Measurements from ENCODE around the gene GTF2I.
"Not testable (repeated sequence)": the region's sequence is repeated elsewhere in the genome, so short reads cannot be mapped to it uniquely, and the experiment has no call there.

Gene GTF2I

GRCh38 chr7:74672343-74672915, 14.9 kb downstream of the GTF2I start:
- ATAC-seq (no peak), DNase-seq (no peak)
- Mint-ChIP-seq H3K9me3 (no peaks in the 10 kb centered on the region), H3K4me3 (no peak overlapping the region), H3K4me1 (peaks cover 28% of the 10 kb centered on the region), H3K27me3 (no peaks in the 10 kb centered on the region), H3K27ac (peak overlapping the region in 1 of 2 donors; percentile 86)

DNA sequence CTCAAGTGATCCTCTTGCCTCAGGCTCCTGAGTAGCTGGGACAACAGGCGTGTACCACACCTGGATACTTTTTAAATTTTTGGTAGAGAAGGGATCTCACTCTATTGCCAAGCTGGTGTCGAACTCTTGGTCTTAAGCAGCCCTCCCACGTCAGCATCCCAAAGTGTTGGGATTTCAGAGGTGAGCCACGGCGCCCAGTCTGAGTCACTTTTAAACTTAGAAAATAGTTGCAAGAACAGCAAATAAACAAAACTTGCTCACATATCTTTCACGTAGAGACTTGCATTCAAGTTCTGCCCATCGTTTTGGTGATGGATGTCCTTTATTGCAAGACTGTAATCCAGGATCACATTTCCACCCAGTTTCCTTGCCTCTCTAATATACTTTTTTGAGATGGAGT, 16.6 kb downstream of the GTF2I start:
- ATAC-seq (no peak), DNase-seq (no peak)
- H3K4me3 Mint-ChIP-seq, result no peak overlapping the region
- H3K9me3 Mint-ChIP-seq, result no peaks in the 10 kb centered on the region
- peaks cover 29% of the 10 kb centered on the region for H3K4me1 Mint-ChIP-seq
- H3K27ac Mint-ChIP-seq, result no peak overlapping the region
- H3K27me3 Mint-ChIP-seq, result no peaks in the 10 kb centered on the region

GRCh38 chr7:74682829-74683228, 25.3 kb downstream of the GTF2I start:
- H3K4me1 Mint-ChIP-seq, result peaks cover 58% of the 10 kb centered on the region
- no peak overlapping the region for H3K27ac Mint-ChIP-seq
- ATAC-seq, result no peak
- H3K4me3 Mint-ChIP-seq, result no peak overlapping the region
- no peak for DNase-seq
- H3K27me3 Mint-ChIP-seq, result no peaks in the 10 kb centered on the region
- H3K9me3 Mint-ChIP-seq, result no peaks in the 10 kb centered on the region

GRCh38 chr7:74683799-74684198, 26.3 kb downstream of the GTF2I start:
- H3K9me3 Mint-ChIP-seq, result no peaks in the 10 kb centered on the region
- H3K4me1 Mint-ChIP-seq, result peaks cover 52% of the 10 kb centered on the region
- H3K4me3 Mint-ChIP-seq, result no peak overlapping the region
- no peaks in the 10 kb centered on the region for H3K27me3 Mint-ChIP-seq
- DNase-seq (no peak), ATAC-seq (no peak)
- peak overlapping the region in 1 of 2 donors; percentile 32 for H3K27ac Mint-ChIP-seq

GRCh38 chr7:74684473-74684872, 27.0 kb downstream of the GTF2I start:
- H3K27ac Mint-ChIP-seq, result no peak overlapping the region

DNA sequence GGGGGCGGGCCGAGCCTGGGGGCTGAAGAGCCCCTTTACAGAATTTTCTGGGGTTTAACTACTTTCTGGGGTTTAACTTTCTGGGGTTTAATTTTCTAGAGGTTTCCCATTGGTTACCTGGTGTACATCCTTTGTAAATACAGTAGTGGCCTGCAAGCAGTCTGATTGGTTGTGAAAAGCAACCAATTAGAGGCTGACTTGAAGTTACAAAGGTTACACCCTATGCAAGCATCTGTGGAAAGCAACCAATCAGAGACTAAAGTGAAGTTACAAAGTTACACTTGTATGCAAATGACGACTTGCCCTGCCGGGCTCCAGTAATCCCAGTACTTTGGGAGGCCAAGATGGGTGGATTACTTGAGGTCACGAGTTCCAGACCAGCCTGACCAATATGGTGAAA, 27.4 kb downstream of the GTF2I start:
- ATAC-seq, result no peak
- Mint-ChIP-seq H3K4me1 (peaks cover 52% of the 10 kb centered on the region), H3K9me3 (no peaks in the 10 kb centered on the region), H3K27me3 (no peaks in the 10 kb centered on the region), H3K27ac (no peak overlapping the region), H3K4me3 (no peak overlapping the region)
- no peak for DNase-seq

More at GRCh38 chr7:74684473-74684872, 27.0 kb downstream of the GTF2I start:
- ATAC-seq (no peak), DNase-seq (no peak)
- Mint-ChIP-seq H3K27me3 (no peaks in the 10 kb centered on the region), H3K4me1 (peaks cover 52% of the 10 kb centered on the region), H3K9me3 (no peaks in the 10 kb centered on the region), H3K4me3 (no peak overlapping the region)

DNA sequence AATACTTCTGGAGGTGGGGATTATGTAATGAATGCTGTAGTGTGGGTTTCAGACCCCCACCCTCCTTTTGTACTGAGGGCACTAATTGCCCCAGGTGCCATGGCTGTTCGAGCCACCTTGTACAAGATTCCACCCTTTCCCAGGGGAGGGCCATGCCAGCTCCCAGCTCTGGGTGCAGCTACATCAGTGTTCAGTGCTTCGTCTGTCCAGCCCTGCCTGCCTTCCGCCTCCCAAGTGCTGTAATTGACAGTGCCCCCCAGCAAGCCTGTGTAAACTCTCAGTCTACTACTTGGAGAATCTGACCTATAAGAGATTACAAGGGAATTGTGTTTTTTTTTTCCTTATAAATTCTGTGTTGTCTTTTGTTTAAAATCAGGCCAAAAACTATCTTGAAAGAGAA, 33.0 kb downstream of the GTF2I start:
- ATAC-seq, result no peak
- no peaks in the 10 kb centered on the region for H3K9me3 Mint-ChIP-seq
- H3K27ac Mint-ChIP-seq, result no peak overlapping the region
- H3K27me3 Mint-ChIP-seq, result no peaks in the 10 kb centered on the region
- no peak overlapping the region for H3K4me3 Mint-ChIP-seq
- H3K4me1 Mint-ChIP-seq, result peaks cover 15% of the 10 kb centered on the region
- no peak for DNase-seq

DNA sequence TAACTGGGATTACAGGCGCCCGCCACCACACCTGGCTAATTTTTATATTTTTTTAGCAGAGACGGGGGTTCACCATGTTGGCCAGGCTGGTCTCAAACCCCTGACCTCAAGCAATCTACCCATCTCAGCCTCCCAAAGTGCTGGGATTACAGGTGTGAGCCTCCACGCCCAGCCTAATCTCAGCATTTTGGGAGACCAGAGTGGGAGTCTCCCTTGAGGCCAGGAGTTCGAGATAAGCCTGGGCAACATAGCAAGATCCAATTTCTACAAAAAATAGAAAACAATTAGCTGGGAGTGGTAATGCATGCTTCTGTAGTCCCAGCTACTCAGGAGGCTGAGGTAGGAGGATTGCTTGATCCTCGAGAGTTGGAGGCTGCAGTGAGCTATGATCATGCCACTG, 46.9 kb downstream of the GTF2I start:
- not testable (repeated sequence) for ATAC-seq, H3K9me3 Mint-ChIP-seq, H3K27ac Mint-ChIP-seq, H3K4me3 Mint-ChIP-seq, DNase-seq, H3K27me3 Mint-ChIP-seq, H3K4me1 Mint-ChIP-seq

GRCh38 chr7:74707238-74707637, 49.7 kb downstream of the GTF2I start:
- ATAC-seq (no peak), DNase-seq (no peak)
- peaks cover 2 to 4% of the 10 kb centered on the region in 2 donors for H3K9me3 Mint-ChIP-seq
- H3K4me1 Mint-ChIP-seq, result no peaks in the 10 kb centered on the region
- H3K27ac Mint-ChIP-seq, result peak overlapping the region in 1 of 2 donors; percentile 71
- H3K27me3 Mint-ChIP-seq, result no peaks in the 10 kb centered on the region
- H3K4me3 Mint-ChIP-seq, result no peak overlapping the region

GRCh38 chr7:74708569-74709275, 51.2 kb downstream of the GTF2I start:
- DNase-seq (no peak), ATAC-seq (no peak)
- Mint-ChIP-seq H3K9me3 (peaks cover 10 to 12% of the 10 kb centered on the region in 2 donors), H3K4me1 (no peaks in the 10 kb centered on the region), H3K27me3 (no peaks in the 10 kb centered on the region), H3K27ac (peak overlapping the region in 1 of 2 donors; percentile 71), H3K4me3 (no peak overlapping the region)

GRCh38 chr7:74709880-74710671, 52.6 kb downstream of the GTF2I start:
- ATAC-seq (no peak), DNase-seq (no peak)
- H3K9me3 Mint-ChIP-seq, result peaks cover 10 to 12% of the 10 kb centered on the region in 2 donors
- H3K4me1 Mint-ChIP-seq, result no peaks in the 10 kb centered on the region
- no peak overlapping the region for H3K27ac Mint-ChIP-seq
- H3K27me3 Mint-ChIP-seq, result no peaks in the 10 kb centered on the region
- no peak overlapping the region for H3K4me3 Mint-ChIP-seq

DNA sequence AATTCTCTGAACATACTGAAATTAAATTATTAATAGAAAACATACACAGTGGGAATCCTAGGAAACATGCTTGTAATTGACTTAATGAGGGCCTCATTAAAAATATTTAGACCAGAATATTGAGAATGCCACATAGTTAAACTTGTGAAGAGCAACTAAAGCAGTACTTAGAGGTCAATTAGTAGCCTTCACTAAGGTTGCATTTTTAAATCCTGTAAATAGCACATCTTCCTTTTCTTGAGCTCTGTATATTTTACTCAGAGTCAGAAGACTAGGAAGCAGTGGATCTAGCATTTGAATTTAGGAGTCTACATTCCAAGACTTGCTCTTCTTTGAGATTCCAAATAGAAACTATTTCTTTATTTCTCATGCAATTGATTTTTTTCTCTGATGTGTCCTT, 56.0 kb downstream of the GTF2I start:
- Mint-ChIP-seq H3K4me1 (peaks cover 5% of the 10 kb centered on the region), H3K27me3 (no peaks in the 10 kb centered on the region)

DNA sequence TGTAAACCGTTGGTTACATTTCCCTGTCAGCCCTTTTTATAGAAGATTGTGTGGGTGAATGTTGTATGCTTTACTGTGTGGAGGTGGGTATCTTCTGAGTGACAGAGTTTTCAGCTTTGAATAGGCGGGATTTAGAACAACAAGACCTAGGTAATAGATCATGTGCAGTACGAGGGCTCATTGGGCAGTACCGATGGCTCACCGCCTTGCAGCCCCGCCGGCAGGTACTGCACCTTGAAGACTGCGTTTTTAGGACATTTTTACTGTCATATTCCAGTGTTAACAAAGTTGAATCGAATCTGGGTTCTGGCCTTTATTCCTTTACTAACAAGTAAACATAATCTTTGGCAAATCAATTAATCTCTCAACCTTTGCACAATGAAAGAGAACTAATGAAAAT, 60.4 kb downstream of the GTF2I start:
- ATAC-seq, result no peak
- Mint-ChIP-seq H3K4me3 (no peak overlapping the region), H3K27ac (no peak overlapping the region), H3K27me3 (no peaks in the 10 kb centered on the region), H3K9me3 (peaks cover 1 to 2% of the 10 kb centered on the region in 2 donors), H3K4me1 (peaks cover 10% of the 10 kb centered on the region)
- no peak for DNase-seq

More for the DNA sequence above, 56.0 kb downstream of the GTF2I start:
- Mint-ChIP-seq H3K4me3 (no peak overlapping the region), H3K9me3 (peaks cover 10 to 12% of the 10 kb centered on the region in 2 donors), H3K27ac (no peak overlapping the region)
- DNase-seq (no peak), ATAC-seq (no peak)

DNA sequence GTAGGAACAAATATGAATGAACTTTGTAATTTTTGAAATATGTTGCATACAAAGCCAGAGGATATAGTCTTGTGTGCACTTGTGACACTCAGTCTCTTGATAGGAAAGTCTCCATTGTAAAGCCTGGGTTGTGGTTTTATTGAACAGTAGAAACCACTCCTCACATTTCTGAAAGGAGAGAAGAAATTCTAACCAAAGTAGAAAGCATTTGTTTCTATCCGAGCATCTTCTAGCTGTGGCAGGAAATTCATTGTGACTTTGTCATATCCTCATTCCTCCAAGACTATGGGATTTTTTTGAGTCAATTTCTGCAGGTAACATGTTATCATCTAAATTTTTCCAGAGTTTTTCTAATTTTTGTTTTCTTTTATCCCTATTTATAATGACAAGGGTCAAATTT, 60.8 kb downstream of the GTF2I start:
- Mint-ChIP-seq H3K4me1 (peaks cover 10% of the 10 kb centered on the region), H3K27ac (no peak overlapping the region), H3K9me3 (no peaks in the 10 kb centered on the region), H3K4me3 (no peak overlapping the region), H3K27me3 (no peaks in the 10 kb centered on the region)
- no peak for DNase-seq
- ATAC-seq, result no peak

DNA sequence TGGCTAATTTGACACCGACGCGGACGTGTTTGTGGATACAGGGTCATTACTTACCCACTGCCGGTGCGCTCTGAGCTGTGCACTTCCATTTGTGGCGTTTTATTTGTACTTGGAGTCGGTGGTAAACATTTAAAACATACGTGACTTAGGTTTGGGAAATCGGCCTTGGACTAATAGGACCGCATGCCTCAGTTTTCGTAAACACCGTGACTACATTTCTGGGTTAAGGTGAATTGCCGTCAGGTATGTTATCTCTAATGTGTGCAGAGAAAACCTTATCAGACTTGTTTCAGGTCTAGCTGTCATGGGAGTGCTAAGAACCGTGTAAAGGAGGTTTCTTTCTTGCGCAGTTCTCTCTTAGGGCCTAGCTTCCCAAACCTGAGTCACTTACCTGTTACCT, 64.6 kb downstream of the GTF2I start:
- DNase-seq (no peak), ATAC-seq (no peak)
- H3K4me1 Mint-ChIP-seq, result peaks cover 10% of the 10 kb centered on the region
- H3K27me3 Mint-ChIP-seq, result no peaks in the 10 kb centered on the region
- H3K9me3 Mint-ChIP-seq, result no peaks in the 10 kb centered on the region
- no peak overlapping the region for H3K4me3 Mint-ChIP-seq
- H3K27ac Mint-ChIP-seq, result peak overlapping the region; percentile 48 to 85

DNA sequence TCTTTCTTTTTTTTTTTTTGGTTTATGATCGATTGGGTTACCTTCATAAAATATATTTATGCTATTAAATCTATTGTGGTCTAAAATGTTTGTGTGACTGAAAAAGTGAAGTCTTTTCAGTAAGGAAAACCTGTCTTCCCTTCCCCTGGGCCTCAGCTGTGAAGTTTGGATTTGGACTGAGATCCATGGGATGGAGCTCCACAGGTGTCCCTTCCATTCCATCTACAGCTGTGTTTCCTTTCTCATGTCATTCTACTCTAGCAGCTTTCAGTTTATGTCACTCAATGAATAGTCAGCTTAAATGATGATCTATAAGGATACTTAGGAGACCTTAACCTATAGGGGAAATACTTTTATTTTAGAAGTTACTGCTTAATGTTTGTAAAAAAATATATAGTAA, 68.3 kb downstream of the GTF2I start:
- Mint-ChIP-seq H3K4me3 (no peak overlapping the region), H3K4me1 (no peaks in the 10 kb centered on the region), H3K27me3 (no peaks in the 10 kb centered on the region), H3K9me3 (no peaks in the 10 kb centered on the region), H3K27ac (peak overlapping the region in 1 of 2 donors; percentile 33)
- no peak for ATAC-seq
- DNase-seq, result no peak
